H9 (cell line): Measurements from ENCODE around the gene TNFRSF6B. TPM values are rescaled to one million over a fixed set of nuclear protein-coding genes. Genes with fewer than 3 reads are reported as not detected.

Source experiments
- DNase-seq: peaks from one replicate; pipeline ENCODE4 v3.0.0-alpha.2; 2017
- H2AFZ ChIP-seq: one replicate; pipeline ENCODE4 v1.6.1; 2013; ENCODE audit warnings: mild to moderate bottlenecking, low read length, control low read depth, moderate library complexity
- H2AK5ac ChIP-seq: 2 replicates; pipeline ENCODE4 v1.6.1; 2013; ENCODE audit warnings: low read length, control low read depth, mixed read lengths; ENCODE audit not compliant: insufficient read length
- H2BK120ac ChIP-seq: one replicate; pipeline ENCODE4 v1.6.1; 2013; ENCODE audit warnings: low read depth, mild to moderate bottlenecking, low read length, control low read depth, inconsistent platforms; ENCODE audit not compliant: poor library complexity, severe bottlenecking
- H2BK12ac ChIP-seq: 2 replicates; pipeline ENCODE4 v1.6.1; 2013; ENCODE audit warnings: low read length, control low read depth, mixed read lengths, low read depth; ENCODE audit not compliant: insufficient read length
- H2BK15ac ChIP-seq: 2 replicates; pipeline ENCODE4 v1.6.1; 2013; ENCODE audit warnings: low read depth, low read length, control low read depth
- H2BK20ac ChIP-seq: one replicate; pipeline ENCODE4 v1.6.1; 2013; ENCODE audit warnings: low read depth, mild to moderate bottlenecking, low read length, control low read depth, inconsistent platforms; ENCODE audit not compliant: poor library complexity, severe bottlenecking
- H2BK5ac ChIP-seq: 2 replicates; pipeline ENCODE4 v1.6.1; 2013; ENCODE audit warnings: low read length, control low read depth, mixed read lengths; ENCODE audit not compliant: insufficient read length
- H3K14ac ChIP-seq: 2 replicates; pipeline ENCODE4 v1.6.1; 2013; ENCODE audit warnings: low read length, control low read depth; ENCODE audit not compliant: insufficient read depth
- H3K18ac ChIP-seq: 2 replicates; pipeline ENCODE4 v1.6.1; 2013; ENCODE audit warnings: low read depth, mild to moderate bottlenecking, mixed read lengths, low read length, control low read depth; ENCODE audit not compliant: insufficient read length
- H3K23ac ChIP-seq: 2 replicates; pipeline ENCODE4 v1.6.1; 2013; ENCODE audit warnings: low read length, control low read depth, mixed read lengths, low read depth; ENCODE audit not compliant: insufficient read length
- H3K23me2 ChIP-seq: 2 replicates; pipeline ENCODE4 v1.6.1; 2013; ENCODE audit warnings: low read depth, mild to moderate bottlenecking, mixed read lengths, low read length, control low read depth; ENCODE audit not compliant: insufficient read length, poor library complexity, severe bottlenecking
- H3K27ac ChIP-seq: 2 replicates; pipeline ENCODE4 v1.5.1; 2013; ENCODE audit warnings: low read length, control low read depth, mixed read lengths, low read depth; ENCODE audit not compliant: insufficient read length
- H3K27me3 ChIP-seq: 2 replicates; pipeline ENCODE4 v1.6.1; 2013; ENCODE audit warnings: low read length, control low read depth, inconsistent platforms; ENCODE audit not compliant: insufficient read depth
- H3K4ac ChIP-seq: 2 replicates; pipeline ENCODE4 v1.6.1; 2013; ENCODE audit warnings: low read depth, mild to moderate bottlenecking, control low read depth, inconsistent platforms, low read length, moderate library complexity
- H3K4me1 ChIP-seq: 2 replicates; pipeline ENCODE4 v1.6.1; 2013; ENCODE audit warnings: low read length, control low read depth, inconsistent platforms; ENCODE audit not compliant: insufficient read depth
- H3K4me2 ChIP-seq: 2 replicates; pipeline ENCODE4 v1.6.1; 2013; ENCODE audit warnings: low read length, control low read depth, mixed read lengths; ENCODE audit not compliant: insufficient read length, insufficient read depth
- H3K56ac ChIP-seq: 2 replicates; pipeline ENCODE4 v1.6.1; 2013; ENCODE audit warnings: low read depth, mild to moderate bottlenecking, mixed read lengths, low read length, control low read depth; ENCODE audit not compliant: insufficient read length
- H3K79me1 ChIP-seq: 2 replicates; pipeline ENCODE4 v1.6.1; 2013; ENCODE audit warnings: low read depth, mild to moderate bottlenecking, moderate library complexity, low read length, control low read depth, inconsistent platforms; ENCODE audit not compliant: insufficient read depth, poor library complexity, severe bottlenecking
- H3K79me2 ChIP-seq: 2 replicates; pipeline ENCODE4 v1.6.1; 2013; ENCODE audit warnings: low read length, control low read depth, inconsistent platforms; ENCODE audit not compliant: insufficient read depth
- H3K9ac ChIP-seq: 2 replicates; pipeline ENCODE4 v1.6.1; 2013; ENCODE audit warnings: low read length, control low read depth, mixed read lengths; ENCODE audit not compliant: insufficient read length; ENCODE audit errors: extremely low read depth
- H3K9me3 ChIP-seq: one replicate; pipeline ENCODE4 v1.6.1; 2013; ENCODE audit warnings: low read depth, low read length, inconsistent platforms; ENCODE audit not compliant: control insufficient read depth
- H3T11ph ChIP-seq: one replicate; pipeline ENCODE4 v1.6.1; 2013; ENCODE audit warnings: mild to moderate bottlenecking, low read length, control low read depth, inconsistent platforms
- H4K20me1 ChIP-seq: one replicate; pipeline ENCODE4 v1.6.1; 2013; ENCODE audit not compliant: control insufficient read depth, insufficient read length, insufficient read depth
- H4K5ac ChIP-seq: 2 replicates; pipeline ENCODE4 v1.6.1; 2013; ENCODE audit warnings: low read depth, mild to moderate bottlenecking, mixed read lengths, low read length, control low read depth; ENCODE audit not compliant: insufficient read length
- H4K8ac ChIP-seq: replicated peaks from 2 replicates; pipeline ENCODE4 v1.6.1; 2013; ENCODE audit warnings: low read length, control low read depth, mixed read lengths, low read depth; ENCODE audit not compliant: insufficient read length
- H4K91ac ChIP-seq: 2 replicates; pipeline ENCODE4 v1.6.1; 2013; ENCODE audit warnings: low read depth, mild to moderate bottlenecking, moderate library complexity, mixed read lengths, low read length, control low read depth; ENCODE audit not compliant: insufficient read length
- H3K27ac Mint-ChIP-seq, 3 experiments: 2 replicates in 2 of 3; 3 replicates in 1 of 3; pipeline ENCODE4 v1.8.0; 2020 to 2021; ENCODE audit warnings: mixed read lengths in 3 of 3, mild to moderate bottlenecking in 1 of 3, moderate library complexity in 1 of 3
- H3K27me3 Mint-ChIP-seq: 2 replicates; pipeline ENCODE4 v1.8.0; 2021; ENCODE audit warnings: low read depth, mild to moderate bottlenecking, moderate library complexity, mixed read lengths
- H3K36me3 Mint-ChIP-seq, 3 experiments: 2 replicates in 2 of 3; 3 replicates in 1 of 3; pipeline ENCODE4 v1.8.0; 2020 to 2021; ENCODE audit warnings: low read depth in 3 of 3, mixed read lengths in 3 of 3; ENCODE audit not compliant: insufficient read depth in 1 of 3
- H3K4me1 Mint-ChIP-seq, 2 experiments: 2 replicates each; pipeline ENCODE4 v1.8.0; 2020; ENCODE audit warnings: mixed read lengths in 2 of 2
- H3K4me3 Mint-ChIP-seq, 2 experiments: 2 replicates in 1 of 2; 3 replicates in 1 of 2; pipeline ENCODE4 v1.8.0; 2020 to 2021; ENCODE audit warnings: mild to moderate bottlenecking in 2 of 2, mixed read lengths in 2 of 2, moderate library complexity in 1 of 2
- H3K9me3 Mint-ChIP-seq, 2 experiments: 2 replicates in 1 of 2; 3 replicates in 1 of 2; pipeline ENCODE4 v1.8.0; 2020; ENCODE audit warnings: mild to moderate bottlenecking in 2 of 2, mixed read lengths in 2 of 2, moderate library complexity in 1 of 2
- WGBS: extraction: QIAGEN DNeasy Blood & Tissue Kit; methylation state at CpG from one replicate; pipeline ENCODE4 v1.1.7; 2013; ENCODE audit warnings: missing lambda C conversion rate, low lambda C conversion rate, mixed read lengths; ENCODE audit not compliant: insufficient read length; ENCODE audit errors: extremely low coverage; 5-methylcytosine and 5-hydroxymethylcytosine counted together
- total RNA-seq: library from RNA; stranded (reverse); gene quantifications from 2 replicates; pipeline ENCODE4 v1.2.1, GENCODE V29; 2021
- TF ChIP-seq, protein P1 (sequence below): fragments of 200-600 bp; sonication (generic); conservative IDR thresholded peaks from 3 replicates; pipeline ENCODE4 v1.8.0; 2021; ENCODE audit warnings: antibody characterized with exemption, mild to moderate bottlenecking

TNFRSF6B gene
- total RNA-seq, 1 experiment from 2014 or later, result not detected

DNA sequence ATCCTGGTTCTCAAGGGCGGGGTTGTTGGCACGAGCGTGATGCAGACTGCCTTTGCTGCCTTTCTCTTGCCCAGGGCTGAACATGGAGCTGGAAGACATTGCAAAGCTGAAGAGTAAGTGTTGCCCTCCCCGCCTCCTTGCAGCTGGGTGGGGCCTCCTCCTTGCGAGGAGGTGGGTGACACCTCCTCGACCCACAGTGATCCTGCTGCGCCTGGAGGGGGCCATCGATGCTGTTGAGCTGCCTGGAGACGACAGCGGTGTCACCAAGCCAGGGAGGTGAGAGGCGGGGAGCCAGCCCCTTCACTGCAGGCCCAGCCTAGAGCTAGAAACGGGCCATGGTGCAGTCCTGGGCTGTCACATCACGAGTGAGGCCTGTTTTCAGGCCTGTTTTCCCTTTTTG, 18.4 kb upstream of the TNFRSF6B start:
- no peak overlapping the region for H2BK20ac ChIP-seq
- H3K56ac ChIP-seq, result no peak overlapping the region
- H2BK5ac ChIP-seq, result no peak overlapping the region
- H4K20me1 ChIP-seq, result no peaks in the 10 kb centered on the region
- no peak overlapping the region for H3K27ac Mint-ChIP-seq
- H3K4me1 Mint-ChIP-seq, result no peaks in the 10 kb centered on the region
- H3K9ac ChIP-seq, result no peak overlapping the region
- H4K8ac ChIP-seq, result no peak overlapping the region
- no peak overlapping the region for H3T11ph ChIP-seq
- TF ChIP-seq, protein P1, sequence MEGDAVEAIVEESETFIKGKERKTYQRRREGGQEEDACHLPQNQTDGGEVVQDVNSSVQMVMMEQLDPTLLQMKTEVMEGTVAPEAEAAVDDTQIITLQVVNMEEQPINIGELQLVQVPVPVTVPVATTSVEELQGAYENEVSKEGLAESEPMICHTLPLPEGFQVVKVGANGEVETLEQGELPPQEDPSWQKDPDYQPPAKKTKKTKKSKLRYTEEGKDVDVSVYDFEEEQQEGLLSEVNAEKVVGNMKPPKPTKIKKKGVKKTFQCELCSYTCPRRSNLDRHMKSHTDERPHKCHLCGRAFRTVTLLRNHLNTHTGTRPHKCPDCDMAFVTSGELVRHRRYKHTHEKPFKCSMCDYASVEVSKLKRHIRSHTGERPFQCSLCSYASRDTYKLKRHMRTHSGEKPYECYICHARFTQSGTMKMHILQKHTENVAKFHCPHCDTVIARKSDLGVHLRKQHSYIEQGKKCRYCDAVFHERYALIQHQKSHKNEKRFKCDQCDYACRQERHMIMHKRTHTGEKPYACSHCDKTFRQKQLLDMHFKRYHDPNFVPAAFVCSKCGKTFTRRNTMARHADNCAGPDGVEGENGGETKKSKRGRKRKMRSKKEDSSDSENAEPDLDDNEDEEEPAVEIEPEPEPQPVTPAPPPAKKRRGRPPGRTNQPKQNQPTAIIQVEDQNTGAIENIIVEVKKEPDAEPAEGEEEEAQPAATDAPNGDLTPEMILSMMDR, result no peak
- no peaks in the 10 kb centered on the region for H3K4me1 ChIP-seq
- no peak overlapping the region for H3K4me2 ChIP-seq
- H3K4ac ChIP-seq, result no peak overlapping the region
- H3K27me3 Mint-ChIP-seq, result no peaks in the 10 kb centered on the region
- H2AK5ac ChIP-seq, result no peak overlapping the region
- DNase-seq, result no peak
- H3K23ac ChIP-seq, result no peak overlapping the region
- H3K36me3 Mint-ChIP-seq, result peaks cover 14 to 31% (median 30%) of the 10 kb centered on the region in 3 experiments; a peak in 6 of 7 replicates
- H3K9me3 Mint-ChIP-seq, result no peaks in the 10 kb centered on the region; a peak in 1 of 5 replicates
- H3K27me3 ChIP-seq, result no peaks in the 10 kb centered on the region
- H3K14ac ChIP-seq, result no peak overlapping the region; the same call in 1 of the 2 replicates
- no peak overlapping the region for H3K18ac ChIP-seq
- H4K5ac ChIP-seq, result no peak overlapping the region
- H3K23me2 ChIP-seq, result no peaks in the 10 kb centered on the region
- H2BK15ac ChIP-seq, result no peak overlapping the region
- no peak overlapping the region for H2BK12ac ChIP-seq
- no CpG with 5 or more reads among the region's 13 CpGs for WGBS
- H3K9me3 ChIP-seq, result no peaks in the 10 kb centered on the region
- no peaks in the 10 kb centered on the region for H3K79me2 ChIP-seq
- H4K91ac ChIP-seq, result no peak overlapping the region
- H3K27ac ChIP-seq, result no peak overlapping the region
- no peak overlapping the region for H2AFZ ChIP-seq
- no peak overlapping the region for H2BK120ac ChIP-seq
- no peak overlapping the region for H3K4me3 Mint-ChIP-seq
- no peaks in the 10 kb centered on the region for H3K79me1 ChIP-seq
